K562 (cell line): ENCODE results near the gene NR2F2. TPM values are rescaled to one million over a fixed set of nuclear protein-coding genes. Genes with fewer than 3 reads are reported as not detected.
A peak's percentile ranks its signal among the peaks of the same experiment; 100 is the strongest.

Source experiments
- ATAC-seq: fragments of 200-7000 bp; cut with Tn5 transposase; 3 replicates; pipeline ENCODE4 v1.9.1; 2020; ENCODE audit warnings: moderate library complexity
- BruUV-seq: library from RNA; stranded (reverse); fragments of 400-500 nt; replicated peaks from 2 replicates; lab custom pipeline; 2021; lab: Mats Ljungman, UMichigan
- CTCF ChIA-PET: fragments of 300-600 bp; formaldehyde crosslinking; extraction: SDS; loops from one replicate; lab custom pipeline; 2021; ENCODE audit warnings: low intra/inter-chr PET ratio; lab: Yijun Ruan, JAX
- POLR2A ChIA-PET: fragments of 300-600, 350-650 bp; sonication (Branson Sonifier 250); formaldehyde crosslinking; extraction: SDS; loops from one replicate; lab custom pipeline; 2021; ENCODE audit warnings: antibody characterized with exemption, inconsistent platforms; lab: Yijun Ruan, JAX
- DNase-seq, 4 experiments: peaks; one replicate each; pipeline versions ENCODE4 v3.0.0 to v3.0.0-alpha.2; 2011 to 2018; ENCODE audit warnings: low spot score in 3 of 4, mixed read lengths in 3 of 4; ENCODE audit errors: extremely low read depth in 1 of 4
- FAIRE-seq: peaks from 2 replicates; lab custom pipeline; 2011; peaks lifted over from hg19 to GRCh38; lab: Jason Lieb, UNC
- H2AFZ ChIP-seq: 2 replicates; pipeline ENCODE4 v1.6.0; 2011; ENCODE audit warnings: low read depth, low read length, control low read depth, inconsistent platforms
- H3K27ac ChIP-seq: fragments of 200-600 bp; 3 replicates; pipeline ENCODE4 v1.8.0; 2011; ENCODE audit warnings: low read depth, mild to moderate bottlenecking, control low read depth, inconsistent platforms, low read length, moderate library complexity, mixed read lengths; ENCODE audit errors: extremely low read depth
- H3K27me3 ChIP-seq, 2 experiments: fragments of 300-600 bp in 1 of 2; 2 replicates in 1 of 2; 3 replicates in 1 of 2; pipeline versions ENCODE4 v1.6.0 to v1.8.0; 2011; ENCODE audit warnings: inconsistent platforms in 2 of 2, low read length in 2 of 2, mild to moderate bottlenecking in 1 of 2, mixed read lengths in 1 of 2, moderate library complexity in 1 of 2; ENCODE audit not compliant: control insufficient read depth in 2 of 2, insufficient read depth in 2 of 2
- H3K36me3 ChIP-seq: fragments of 300-600 bp; 3 replicates; pipeline ENCODE4 v1.8.0; 2011; ENCODE audit warnings: mild to moderate bottlenecking, low read length, inconsistent platforms; ENCODE audit not compliant: control insufficient read depth, insufficient read depth
- H3K4me1 ChIP-seq, 2 experiments: fragments of 200-600 bp in 1 of 2; replicated peaks in 1 of 2; 2 replicates in 1 of 2; 3 replicates in 1 of 2; pipeline versions ENCODE4 v1.5.1 to v1.8.0; 2011; ENCODE audit warnings: inconsistent platforms in 2 of 2, low read length in 2 of 2, mild to moderate bottlenecking in 1 of 2, mixed read lengths in 1 of 2, moderate library complexity in 1 of 2; ENCODE audit not compliant: control insufficient read depth in 2 of 2, insufficient read depth in 2 of 2
- H3K4me2 ChIP-seq: 2 replicates; pipeline ENCODE4 v1.6.1; 2011; ENCODE audit warnings: low read length, control low read depth, inconsistent platforms, mixed read lengths; ENCODE audit not compliant: insufficient read depth
- H3K4me3 ChIP-seq: fragments of 200-600 bp; sonication (generic), shearing (Covaris generic); 2 replicates; pipeline ENCODE4 v1.5.1; 2016; ENCODE audit warnings: control low read depth, inconsistent platforms
- H3K79me2 ChIP-seq: fragments of 200-600 bp; 3 replicates; pipeline ENCODE4 v1.8.0; 2011; ENCODE audit warnings: low read length, inconsistent platforms; ENCODE audit not compliant: control insufficient read depth, insufficient read depth
- H3K9ac ChIP-seq, 2 experiments: 2 replicates each; pipeline versions ENCODE4 v1.6.0 to v1.6.1; 2011; ENCODE audit warnings: low read depth in 2 of 2, low read length in 2 of 2, control low read depth in 1 of 2, inconsistent platforms in 1 of 2, mild to moderate bottlenecking in 1 of 2, mixed read lengths in 1 of 2; ENCODE audit not compliant: insufficient read depth in 1 of 2
- H3K9me1 ChIP-seq: one replicate; pipeline ENCODE4 v1.6.0; 2011; ENCODE audit warnings: inconsistent platforms, mild to moderate bottlenecking, low read length, moderate library complexity; ENCODE audit not compliant: control insufficient read depth, insufficient read depth
- H3K9me3 ChIP-seq: replicated peaks from 2 replicates; pipeline ENCODE4 v1.5.1; 2011; ENCODE audit warnings: low read depth, low read length, inconsistent platforms; ENCODE audit not compliant: control insufficient read depth, insufficient read depth
- H4K20me1 ChIP-seq: replicated peaks from 2 replicates; pipeline ENCODE4 v1.6.1; 2011; ENCODE audit warnings: low read length, inconsistent platforms, mixed read lengths; ENCODE audit not compliant: control insufficient read depth, insufficient read depth
- CHAMP1 ChIP-seq: fragments of 450-650 bp; IDR thresholded peaks from 2 replicates; pipeline ENCODE4 v1.6.1; 2016; ENCODE audit warnings: mild to moderate bottlenecking
- HMGN3 ChIP-seq: IDR thresholded peaks from 2 replicates; pipeline ENCODE4 v1.6.1; 2011; ENCODE audit warnings: borderline replicate concordance, low read depth, mild to moderate bottlenecking, mixed read lengths, low read length; ENCODE audit not compliant: insufficient read length; ENCODE audit errors: extremely low read depth
- MEF2A ChIP-seq: IDR thresholded peaks from 2 replicates; pipeline ENCODE4 v1.6.1; 2011; ENCODE audit warnings: low read depth, mild to moderate bottlenecking, low read length, moderate library complexity; ENCODE audit not compliant: control insufficient read depth
- MTA2 ChIP-seq: fragments of 450-650 bp; IDR thresholded peaks from 2 replicates; pipeline ENCODE4 v1.6.1; 2016; ENCODE audit warnings: low read depth
- ZC3H4 ChIP-seq: sonication (generic); formaldehyde crosslinking; IDR thresholded peaks from 2 replicates; pipeline ENCODE4 v1.9.0; 2021; ENCODE audit warnings: missing genetic modification reagents, borderline replicate concordance
- ZNF780A ChIP-seq: fragments of 250-450 bp; sonication (Bioruptor Pico); IDR thresholded peaks from 2 replicates; pipeline ENCODE4 v1.5.0; 2021; ENCODE audit warnings: mild to moderate bottlenecking
- WGBS: fragments of 100-300 bp; shearing (Covaris generic); methylation state at CpG from one replicate; pipeline ENCODE4 v1.1.6; 2016; ENCODE audit warnings: low coverage, mixed read lengths; ENCODE audit not compliant: insufficient coverage; ENCODE audit errors: missing lambda C conversion rate; 5-methylcytosine and 5-hydroxymethylcytosine counted together
- in situ Hi-C: fragments of 300-500 bp; cut with MboI; formaldehyde crosslinking; loops from 4 replicates; pipeline ENCODE4 v1.15.0; 2018; ENCODE audit warnings: inconsistent platforms, mixed read lengths
- intact Hi-C: fragments of 100-400 bp; cut with micrococcal nuclease; formaldehyde crosslinking; loops from 2 replicates; pipeline ENCODE4 v1.14.2; 2022
- polyA plus RNA-seq, 8 experiments: library from polyadenylated mRNA; depleted of rRNA in 4 of 8; stranded (reverse) in 5 of 8; unstranded in 3 of 8; fragments of >200 nt; fragmentation: Nextera tagmentation in 2 of 8; fragmentation: Illumina TruSeq in 1 of 8; extraction: Ambion mirVana in 2 of 8; extraction: Trizol in 1 of 8; gene quantifications; 2 replicates each; pipeline versions ENCODE4 v1.2.1 to v1.2.3, GENCODE V29; 2011 to 2014; ENCODE audit warnings: inconsistent platforms in 1 of 8, missing spikeins in 1 of 8
- total RNA-seq, 7 experiments: library from RNA; depleted of rRNA in 6 of 7; stranded (reverse); fragments of >200 nt in 6 of 7; fragmentation: Illumina TruSeq in 2 of 7; extraction: Trizol in 2 of 7; gene quantifications; 2 replicates each; pipeline versions ENCODE4 v1.2.1 to v1.2.3, GENCODE V29; 2011 to 2021; ENCODE audit warnings: low replicate concordance in 1 of 7
- TF ChIP-seq, protein P1 (sequence below): fragments of 250-450 bp; sonication (Bioruptor Pico); IDR thresholded peaks from 2 replicates; pipeline ENCODE4 v1.4.0; 2020
- TF ChIP-seq, protein P2 (sequence below): sonication (generic); formaldehyde crosslinking; IDR thresholded peaks from 2 replicates; pipeline ENCODE4 v1.8.1; 2023; ENCODE audit warnings: mild to moderate bottlenecking, missing genetic modification reagents

The NR2F2 gene
- total and polyA plus RNA-seq, 9 of the 15 experiments (the other 6 are each of a cell fraction or from before 2014, with no cell fraction given) = 6.0 to 51.8 (median 11.1) TPM

DNA sequence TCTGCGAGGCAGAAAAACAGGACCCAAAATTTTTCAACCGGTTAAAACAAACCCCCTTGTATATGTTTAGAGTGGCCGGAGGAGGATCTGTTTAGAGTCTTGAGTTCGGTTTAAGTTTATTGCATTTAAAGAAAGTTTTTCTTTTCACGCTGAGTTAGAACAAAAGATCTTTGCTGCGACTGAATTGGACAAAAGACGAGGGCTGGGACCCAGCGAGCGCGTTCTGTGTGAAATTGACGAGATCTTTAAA is 9.8 kb downstream of the NR2F2 start (continued):
- TF ChIP-seq, protein P1, sequence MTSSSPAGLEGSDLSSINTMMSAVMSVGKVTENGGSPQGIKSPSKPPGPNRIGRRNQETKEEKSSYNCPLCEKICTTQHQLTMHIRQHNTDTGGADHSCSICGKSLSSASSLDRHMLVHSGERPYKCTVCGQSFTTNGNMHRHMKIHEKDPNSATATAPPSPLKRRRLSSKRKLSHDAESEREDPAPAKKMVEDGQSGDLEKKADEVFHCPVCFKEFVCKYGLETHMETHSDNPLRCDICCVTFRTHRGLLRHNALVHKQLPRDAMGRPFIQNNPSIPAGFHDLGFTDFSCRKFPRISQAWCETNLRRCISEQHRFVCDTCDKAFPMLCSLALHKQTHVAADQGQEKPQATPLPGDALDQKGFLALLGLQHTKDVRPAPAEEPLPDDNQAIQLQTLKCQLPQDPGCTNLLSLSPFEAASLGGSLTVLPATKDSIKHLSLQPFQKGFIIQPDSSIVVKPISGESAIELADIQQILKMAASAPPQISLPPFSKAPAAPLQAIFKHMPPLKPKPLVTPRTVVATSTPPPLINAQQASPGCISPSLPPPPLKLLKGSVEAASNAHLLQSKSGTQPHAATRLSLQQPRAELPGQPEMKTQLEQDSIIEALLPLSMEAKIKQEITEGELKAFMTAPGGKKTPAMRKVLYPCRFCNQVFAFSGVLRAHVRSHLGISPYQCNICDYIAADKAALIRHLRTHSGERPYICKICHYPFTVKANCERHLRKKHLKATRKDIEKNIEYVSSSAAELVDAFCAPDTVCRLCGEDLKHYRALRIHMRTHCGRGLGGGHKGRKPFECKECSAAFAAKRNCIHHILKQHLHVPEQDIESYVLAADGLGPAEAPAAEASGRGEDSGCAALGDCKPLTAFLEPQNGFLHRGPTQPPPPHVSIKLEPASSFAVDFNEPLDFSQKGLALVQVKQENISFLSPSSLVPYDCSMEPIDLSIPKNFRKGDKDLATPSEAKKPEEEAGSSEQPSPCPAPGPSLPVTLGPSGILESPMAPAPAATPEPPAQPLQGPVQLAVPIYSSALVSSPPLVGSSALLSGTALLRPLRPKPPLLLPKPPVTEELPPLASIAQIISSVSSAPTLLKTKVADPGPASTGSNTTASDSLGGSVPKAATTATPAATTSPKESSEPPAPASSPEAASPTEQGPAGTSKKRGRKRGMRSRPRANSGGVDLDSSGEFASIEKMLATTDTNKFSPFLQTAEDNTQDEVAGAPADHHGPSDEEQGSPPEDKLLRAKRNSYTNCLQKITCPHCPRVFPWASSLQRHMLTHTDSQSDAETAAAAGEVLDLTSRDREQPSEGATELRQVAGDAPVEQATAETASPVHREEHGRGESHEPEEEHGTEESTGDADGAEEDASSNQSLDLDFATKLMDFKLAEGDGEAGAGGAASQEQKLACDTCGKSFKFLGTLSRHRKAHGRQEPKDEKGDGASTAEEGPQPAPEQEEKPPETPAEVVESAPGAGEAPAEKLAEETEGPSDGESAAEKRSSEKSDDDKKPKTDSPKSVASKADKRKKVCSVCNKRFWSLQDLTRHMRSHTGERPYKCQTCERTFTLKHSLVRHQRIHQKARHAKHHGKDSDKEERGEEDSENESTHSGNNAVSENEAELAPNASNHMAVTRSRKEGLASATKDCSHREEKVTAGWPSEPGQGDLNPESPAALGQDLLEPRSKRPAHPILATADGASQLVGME (CRISPR knock-in tag) = no peak
- no peak for TF ChIP-seq MTA2

DNA sequence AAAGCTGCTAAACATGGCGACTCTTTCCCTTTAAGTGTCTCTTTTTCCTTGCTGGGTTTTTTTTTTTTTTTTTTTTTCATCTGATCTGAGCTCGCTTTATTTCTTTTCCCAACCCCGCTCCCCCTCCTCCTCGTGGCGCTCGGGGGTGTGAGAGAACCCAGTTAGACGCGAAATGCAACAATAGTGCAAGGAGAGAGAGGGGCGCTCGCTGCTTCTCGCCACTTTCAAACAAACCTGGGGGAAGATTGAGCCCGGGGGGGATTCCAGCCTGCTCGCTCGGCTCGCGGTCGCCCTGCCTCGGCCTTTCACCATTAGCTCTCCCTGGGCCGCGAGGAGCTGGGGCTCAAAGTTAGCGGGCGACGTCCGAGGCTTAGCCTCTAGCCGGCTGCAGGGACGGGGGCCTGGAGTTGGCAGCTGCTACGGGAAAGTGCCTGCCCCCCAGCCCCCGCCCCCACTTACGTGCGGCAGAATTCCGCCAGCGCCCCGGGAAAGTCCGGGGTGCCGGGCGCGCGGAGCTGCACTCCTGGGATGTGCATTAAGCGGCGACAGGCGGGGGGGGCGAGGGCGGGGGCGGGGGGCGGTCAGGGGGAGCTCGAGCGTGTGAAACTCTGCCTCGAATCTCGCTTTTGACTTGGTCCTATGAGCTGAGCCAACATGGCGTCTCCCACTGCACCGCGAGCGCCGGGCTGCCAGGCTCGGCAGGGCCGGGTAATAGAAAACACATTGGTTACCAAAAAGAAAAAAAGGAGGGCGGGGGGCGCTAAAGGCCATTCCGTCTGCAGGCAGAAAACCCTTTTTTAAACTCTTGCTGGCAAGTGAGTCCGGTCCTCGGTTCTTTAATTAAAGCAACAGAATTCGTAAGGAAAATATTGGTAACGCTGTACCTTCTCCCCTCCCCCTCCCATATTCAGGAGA is 10.4 kb downstream of the NR2F2 start:
- POLR2A ChIA-PET = no interaction called here
- Histone ChIP-seq H3K9me3 (peaks cover 2% of the 10 kb centered on the region; the same call in 1 of the 2 replicates), H3K27ac (no peak overlapping the region), H3K4me3 (no peak overlapping the region), H3K9ac (no peak overlapping the region), H3K9me1 (no peaks in the 10 kb centered on the region), H3K79me2 (peaks cover 78% of the 10 kb centered on the region), H3K4me2 (no peak overlapping the region), H2AFZ (no peak overlapping the region), H3K36me3 (peaks cover 96% of the 10 kb centered on the region), H3K27me3 (no peaks in the 10 kb centered on the region), H4K20me1 (peaks cover 7% of the 10 kb centered on the region; the same call in 1 of the 2 replicates), H3K4me1 (peaks cover 7 to 28% of the 10 kb centered on the region in 2 experiments; a peak in 4 of 5 replicates)
- ATAC-seq (no peak), FAIRE-seq (no peak), DNase-seq (no peak)
- intact Hi-C loops = no loop called here
- no TSS peak for BruUV-seq
- CTCF ChIA-PET = no interaction called here
- in situ Hi-C loops = loop anchor here (25.0 kb wide), 1 partner anchor 896 kb away; no protein-coding TSS in a partner anchor
- 96% methylated on average over 33 of the region's 63 CpGs for WGBS
- no peak for TF ChIP-seq ZNF780A
- no peak for TF ChIP-seq MEF2A
- 0 out of 2 replicates have a peak, but pooled peaks have one; percentile 25 for TF ChIP-seq CHAMP1
- TF ChIP-seq ZC3H4 (CRISPR knock-in tag) = no peak
- TF ChIP-seq, protein P2, sequence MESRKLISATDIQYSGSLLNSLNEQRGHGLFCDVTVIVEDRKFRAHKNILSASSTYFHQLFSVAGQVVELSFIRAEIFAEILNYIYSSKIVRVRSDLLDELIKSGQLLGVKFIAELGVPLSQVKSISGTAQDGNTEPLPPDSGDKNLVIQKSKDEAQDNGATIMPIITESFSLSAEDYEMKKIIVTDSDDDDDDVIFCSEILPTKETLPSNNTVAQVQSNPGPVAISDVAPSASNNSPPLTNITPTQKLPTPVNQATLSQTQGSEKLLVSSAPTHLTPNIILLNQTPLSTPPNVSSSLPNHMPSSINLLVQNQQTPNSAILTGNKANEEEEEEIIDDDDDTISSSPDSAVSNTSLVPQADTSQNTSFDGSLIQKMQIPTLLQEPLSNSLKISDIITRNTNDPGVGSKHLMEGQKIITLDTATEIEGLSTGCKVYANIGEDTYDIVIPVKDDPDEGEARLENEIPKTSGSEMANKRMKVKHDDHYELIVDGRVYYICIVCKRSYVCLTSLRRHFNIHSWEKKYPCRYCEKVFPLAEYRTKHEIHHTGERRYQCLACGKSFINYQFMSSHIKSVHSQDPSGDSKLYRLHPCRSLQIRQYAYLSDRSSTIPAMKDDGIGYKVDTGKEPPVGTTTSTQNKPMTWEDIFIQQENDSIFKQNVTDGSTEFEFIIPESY (CRISPR knock-in tag) = peak; percentile 93
- TF ChIP-seq HMGN3 = no peak
